ENCODE data around the gene CXXC5.

Gene CXXC5

DNA sequence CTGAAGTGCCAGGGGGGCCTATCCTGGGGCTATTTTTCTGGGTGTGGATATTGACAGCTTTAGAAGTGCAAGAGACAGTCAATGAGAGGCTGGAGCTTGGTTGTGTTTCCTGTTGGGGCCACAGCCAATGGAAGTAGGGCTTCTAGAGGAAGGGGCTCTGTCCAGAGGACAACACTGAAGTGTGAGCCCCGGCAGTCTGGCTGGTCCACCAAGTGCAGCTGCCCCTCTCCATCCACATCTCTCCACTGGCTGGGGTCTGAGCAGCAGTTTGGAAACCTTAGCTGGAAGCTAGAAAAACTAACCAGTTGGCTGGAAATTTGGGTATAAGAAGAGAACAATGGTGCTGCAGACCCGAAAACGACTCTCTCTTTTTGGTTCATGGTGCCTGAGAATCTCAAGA lies 83.1 kb downstream of the CXXC5 start:
- TF ChIP-seq, protein P1, sequence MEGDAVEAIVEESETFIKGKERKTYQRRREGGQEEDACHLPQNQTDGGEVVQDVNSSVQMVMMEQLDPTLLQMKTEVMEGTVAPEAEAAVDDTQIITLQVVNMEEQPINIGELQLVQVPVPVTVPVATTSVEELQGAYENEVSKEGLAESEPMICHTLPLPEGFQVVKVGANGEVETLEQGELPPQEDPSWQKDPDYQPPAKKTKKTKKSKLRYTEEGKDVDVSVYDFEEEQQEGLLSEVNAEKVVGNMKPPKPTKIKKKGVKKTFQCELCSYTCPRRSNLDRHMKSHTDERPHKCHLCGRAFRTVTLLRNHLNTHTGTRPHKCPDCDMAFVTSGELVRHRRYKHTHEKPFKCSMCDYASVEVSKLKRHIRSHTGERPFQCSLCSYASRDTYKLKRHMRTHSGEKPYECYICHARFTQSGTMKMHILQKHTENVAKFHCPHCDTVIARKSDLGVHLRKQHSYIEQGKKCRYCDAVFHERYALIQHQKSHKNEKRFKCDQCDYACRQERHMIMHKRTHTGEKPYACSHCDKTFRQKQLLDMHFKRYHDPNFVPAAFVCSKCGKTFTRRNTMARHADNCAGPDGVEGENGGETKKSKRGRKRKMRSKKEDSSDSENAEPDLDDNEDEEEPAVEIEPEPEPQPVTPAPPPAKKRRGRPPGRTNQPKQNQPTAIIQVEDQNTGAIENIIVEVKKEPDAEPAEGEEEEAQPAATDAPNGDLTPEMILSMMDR (IDR thresholded peaks at IDR 0.05; ENCODE audit: low read depth, low read length, missing control alignments): no peak
- DNase-seq (ENCODE audit: low read depth): no peak
- H3K4me3 ChIP-seq (ENCODE audit: low read depth, low read length): no peak overlapping the region

DNA sequence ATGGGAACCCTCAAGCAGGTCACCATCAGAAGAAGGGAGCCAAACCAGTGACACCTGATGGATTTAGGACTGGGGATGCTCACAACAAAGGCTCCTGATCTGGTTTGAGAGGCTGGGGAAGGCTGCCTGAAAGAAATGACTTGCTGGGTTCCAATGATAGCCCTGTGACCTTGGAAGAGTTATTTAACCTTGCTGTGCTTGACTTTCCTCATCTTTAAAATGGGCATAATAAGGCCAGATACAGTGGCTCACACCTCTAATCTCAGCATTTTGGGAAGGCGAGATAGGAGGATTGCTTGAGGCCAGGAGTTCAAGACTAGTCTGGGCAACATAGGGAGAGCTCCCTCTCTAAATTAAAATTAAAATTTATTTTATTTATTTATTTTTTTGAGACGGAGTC lies 83.9 kb downstream of the CXXC5 start:
- H3K4me3 ChIP-seq (ENCODE audit: low read depth, low read length): no peak overlapping the region
- DNase-seq (ENCODE audit: low read depth): no peak

DNA sequence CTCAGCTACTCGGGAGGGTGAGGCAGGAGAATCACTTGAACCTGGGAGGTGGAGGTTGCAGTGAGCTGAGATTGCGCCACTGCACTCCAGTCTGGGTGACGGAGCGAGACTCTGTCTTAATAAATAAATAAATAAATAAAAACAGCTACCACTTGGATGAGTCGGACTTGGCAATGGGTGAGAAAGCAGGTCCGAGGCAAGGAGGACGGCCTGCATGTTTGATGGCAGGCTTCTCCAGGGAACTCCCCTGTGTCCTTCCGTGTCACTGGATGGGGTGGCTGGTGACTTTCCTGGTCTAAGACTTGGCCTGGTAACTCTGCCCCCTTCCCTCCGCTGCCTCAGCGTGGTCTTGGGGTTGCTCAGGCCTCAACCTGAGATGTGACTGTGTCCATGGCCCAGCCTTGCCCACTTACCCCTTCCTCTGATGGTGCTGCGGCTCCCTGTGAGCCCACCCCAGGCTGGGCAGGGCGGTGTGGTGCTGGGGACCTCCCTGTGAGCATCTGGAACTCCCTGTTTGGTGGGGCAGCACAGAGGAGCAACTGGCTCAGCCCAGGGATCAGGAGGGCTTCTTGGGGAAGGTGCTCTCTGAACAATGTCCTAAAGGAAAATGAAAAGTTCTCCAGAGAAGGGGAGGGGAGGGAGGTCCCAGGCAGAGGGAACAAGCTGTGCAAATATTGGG lies 85.0 kb downstream of the CXXC5 start:
- TF ChIP-seq, protein P1 (IDR thresholded peaks at IDR 0.05; ENCODE audit: low read depth, low read length, missing control alignments): no peak
- no peak for DNase-seq (ENCODE audit: low read depth)
- no peak overlapping the region for H3K4me3 ChIP-seq (ENCODE audit: low read depth, low read length)

More for the DNA sequence above, 83.9 kb downstream of the CXXC5 start:
- TF ChIP-seq, protein P1 (IDR thresholded peaks at IDR 0.05; ENCODE audit: low read depth, low read length, missing control alignments): no peak
